A673 (cell line): ENCODE data around the gene PLXDC2. TPM values are rescaled to one million over a fixed set of nuclear protein-coding genes. Genes with fewer than 3 reads are reported as not detected.
A peak's percentile ranks its signal among the peaks of the same experiment; 100 is the strongest.

Experiments
- BruUV-seq: library from RNA; stranded (reverse); fragments of 400-500 nt; replicated peaks from 2 replicates; lab custom pipeline; 2021; lab: Mats Ljungman, UMichigan
- CTCF ChIA-PET: fragments of 300-600 bp; sonication (Branson Sonifier 250); formaldehyde crosslinking; loops from one replicate; lab custom pipeline; 2022; ENCODE audit warnings: antibody characterized with exemption; lab: Charles Lee
- POLR2A ChIA-PET: fragments of 300-600 bp; sonication (Branson Sonifier 250); formaldehyde crosslinking; loops from one replicate; lab custom pipeline; 2022; ENCODE audit warnings: antibody characterized with exemption; ENCODE audit not compliant: low non-redundant PET; lab: Charles Lee
- DNase-seq: peaks from one replicate; pipeline ENCODE4 v3.0.0-alpha.2; 2015; ENCODE audit warnings: low spot score
- H3K27ac ChIP-seq: fragments of 200-600 bp; sonication (generic); 2 replicates; pipeline ENCODE4 v1.5.1; 2016; ENCODE audit warnings: mixed run types, low read depth, mild to moderate bottlenecking, mixed read lengths, antibody characterized with exemption, low read length; ENCODE audit not compliant: poor library complexity, severe bottlenecking
- H3K27me3 ChIP-seq: fragments of 200-600 bp; sonication (generic); replicated peaks from 2 replicates; pipeline ENCODE4 v1.6.1; 2017; ENCODE audit warnings: mixed run types, low read depth, mild to moderate bottlenecking, mixed read lengths, antibody characterized with exemption, low read length; ENCODE audit not compliant: insufficient read depth, poor library complexity
- H3K36me3 ChIP-seq: fragments of 200-600 bp; sonication (generic); 2 replicates; pipeline ENCODE4 v1.6.1; 2016; ENCODE audit warnings: mixed run types, mild to moderate bottlenecking, mixed read lengths, antibody characterized with exemption, low read length; ENCODE audit not compliant: insufficient read depth, poor library complexity, severe bottlenecking
- H3K4me1 ChIP-seq: fragments of 200-600 bp; sonication (generic); 2 replicates; pipeline ENCODE4 v1.6.1; 2017; ENCODE audit warnings: mixed run types, mild to moderate bottlenecking, mixed read lengths, antibody characterized with exemption, low read length; ENCODE audit not compliant: insufficient read depth, poor library complexity, severe bottlenecking
- H3K4me3 ChIP-seq: fragments of 200-600 bp; sonication (generic); 2 replicates; pipeline ENCODE4 v1.5.1; 2016; ENCODE audit warnings: low read depth, mixed run types, mild to moderate bottlenecking, mixed read lengths, low read length; ENCODE audit not compliant: poor library complexity, severe bottlenecking
- H3K9me3 ChIP-seq: fragments of 200-600 bp; sonication (generic); 2 replicates; pipeline ENCODE4 v1.6.1; 2016; ENCODE audit warnings: mixed run types, low read depth, mild to moderate bottlenecking, mixed read lengths, antibody characterized with exemption, low read length; ENCODE audit not compliant: poor library complexity, severe bottlenecking
- EZH2 ChIP-seq: fragments of 200-600 bp; sonication (generic); IDR thresholded peaks from 2 replicates; pipeline ENCODE4 v1.6.1; 2017; ENCODE audit warnings: borderline replicate concordance, low read depth, mild to moderate bottlenecking, mixed read lengths, antibody characterized with exemption, low read length; ENCODE audit not compliant: poor library complexity, severe bottlenecking
- intact Hi-C: fragments of 100-400 bp; cut with micrococcal nuclease; formaldehyde crosslinking; loops from one replicate; pipeline ENCODE4 v1.10.0; 2022; ENCODE audit not compliant: unreplicated experiment
- total RNA-seq: library from RNA; stranded (reverse); gene quantifications from 2 replicates; pipeline ENCODE4 v1.2.3, GENCODE V29; 2021
- TF ChIP-seq, protein P1 (sequence below): fragments of 300-800, 200-600 bp; sonication (generic); conservative IDR thresholded peaks from 2 replicates; pipeline ENCODE4 v1.5.1; 2017; ENCODE audit warnings: low read depth, mild to moderate bottlenecking, antibody characterized with exemption, low read length, moderate library complexity, mixed read lengths

PLXDC2 gene
- total RNA-seq, 1 experiment from 2014 or later, result 74.8 TPM

DNA sequence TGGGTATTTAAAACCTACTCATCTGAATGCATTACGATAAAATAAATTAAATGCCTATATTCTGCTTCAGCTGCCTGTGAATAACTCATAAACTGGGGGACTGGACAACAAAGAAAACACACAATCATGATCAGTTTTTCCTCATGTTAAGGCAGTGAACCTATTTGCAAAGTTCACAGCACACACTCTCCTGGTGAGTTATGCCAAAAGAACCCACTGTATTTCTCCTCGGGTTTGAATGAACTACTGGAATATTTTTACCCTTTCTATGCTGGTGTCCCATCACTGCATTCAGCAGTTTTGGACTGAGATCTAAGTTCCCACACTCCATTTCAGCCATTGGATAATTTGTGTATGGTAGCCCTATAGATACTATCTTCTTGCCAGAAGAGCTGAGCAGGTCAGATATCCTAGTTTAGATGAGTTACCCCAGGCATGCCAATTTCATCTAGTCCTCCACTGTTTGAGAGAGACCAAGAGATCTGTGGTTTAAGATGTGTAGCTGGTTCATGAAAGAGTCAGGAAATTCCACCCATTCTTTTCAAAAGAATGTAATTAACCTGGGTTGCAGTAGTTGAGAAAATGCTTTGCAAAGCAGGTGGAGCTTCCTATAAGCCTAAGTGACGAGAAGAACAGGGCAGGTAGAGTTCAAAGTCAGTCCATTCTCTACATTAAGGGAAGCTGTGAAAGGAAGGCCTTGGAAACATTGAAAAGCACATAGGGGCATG lies 101.7 kb downstream of the PLXDC2 start:
- BruUV-seq, result no TSS peak
- ChIA-PET POLR2A (interaction anchor here (0.5 to 0.6 kb wide), 2 partner anchors 19 to 595 kb away, joined by 3 read pairs; no protein-coding TSS in a partner anchor), CTCF (interaction anchor here (0.5 kb wide), 1 partner anchor 102 kb away, joined by 3 read pairs; no protein-coding TSS in a partner anchor)
- Histone ChIP-seq H3K4me1 (peaks cover 48% of the 10 kb centered on the region), H3K27ac (peak overlapping the region; percentile 35), H3K36me3 (no peaks in the 10 kb centered on the region), H3K9me3 (peaks cover 6% of the 10 kb centered on the region), H3K27me3 (no peaks in the 10 kb centered on the region), H3K4me3 (no peak overlapping the region)
- TF ChIP-seq EZH2, result no peak
- TF ChIP-seq, protein P1, sequence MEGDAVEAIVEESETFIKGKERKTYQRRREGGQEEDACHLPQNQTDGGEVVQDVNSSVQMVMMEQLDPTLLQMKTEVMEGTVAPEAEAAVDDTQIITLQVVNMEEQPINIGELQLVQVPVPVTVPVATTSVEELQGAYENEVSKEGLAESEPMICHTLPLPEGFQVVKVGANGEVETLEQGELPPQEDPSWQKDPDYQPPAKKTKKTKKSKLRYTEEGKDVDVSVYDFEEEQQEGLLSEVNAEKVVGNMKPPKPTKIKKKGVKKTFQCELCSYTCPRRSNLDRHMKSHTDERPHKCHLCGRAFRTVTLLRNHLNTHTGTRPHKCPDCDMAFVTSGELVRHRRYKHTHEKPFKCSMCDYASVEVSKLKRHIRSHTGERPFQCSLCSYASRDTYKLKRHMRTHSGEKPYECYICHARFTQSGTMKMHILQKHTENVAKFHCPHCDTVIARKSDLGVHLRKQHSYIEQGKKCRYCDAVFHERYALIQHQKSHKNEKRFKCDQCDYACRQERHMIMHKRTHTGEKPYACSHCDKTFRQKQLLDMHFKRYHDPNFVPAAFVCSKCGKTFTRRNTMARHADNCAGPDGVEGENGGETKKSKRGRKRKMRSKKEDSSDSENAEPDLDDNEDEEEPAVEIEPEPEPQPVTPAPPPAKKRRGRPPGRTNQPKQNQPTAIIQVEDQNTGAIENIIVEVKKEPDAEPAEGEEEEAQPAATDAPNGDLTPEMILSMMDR, result no peak
- intact Hi-C loops, result no loop called here
- DNase-seq, result no peak

DNA sequence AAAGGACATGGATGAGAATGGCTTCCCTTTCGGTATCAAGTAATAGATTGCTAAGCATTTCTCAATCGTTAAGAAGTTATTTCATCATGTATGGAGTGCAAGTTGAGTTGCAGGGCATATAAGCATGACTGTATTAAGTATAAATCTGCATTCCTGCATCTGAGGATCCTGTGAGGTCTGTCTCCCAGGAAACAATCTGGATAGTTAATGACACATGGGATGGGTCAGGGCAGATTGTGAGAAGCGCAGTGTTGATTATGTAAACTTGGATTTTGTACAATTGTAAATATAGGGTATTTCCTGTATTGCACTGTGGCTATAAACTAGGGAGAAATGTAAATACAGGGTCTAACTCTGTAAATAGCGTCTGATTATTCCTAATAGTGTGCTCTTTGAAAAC lies 102.6 kb downstream of the PLXDC2 start:
- peak; percentile 46 for DNase-seq
- peaks cover 57% of the 10 kb centered on the region for H3K4me1 ChIP-seq
- BruUV-seq, result no TSS peak
- peak overlapping the region; percentile 35 for H3K27ac ChIP-seq
- no peak overlapping the region for H3K4me3 ChIP-seq
- H3K27me3 ChIP-seq, result no peaks in the 10 kb centered on the region
- no peaks in the 10 kb centered on the region for H3K36me3 ChIP-seq
- CTCF ChIA-PET, result no interaction called here
- intact Hi-C loops, result no loop called here
- POLR2A ChIA-PET, result no interaction called here
- no peak for TF ChIP-seq EZH2
- TF ChIP-seq, protein P1, result no peak
- H3K9me3 ChIP-seq, result peaks cover 6% of the 10 kb centered on the region

DNA sequence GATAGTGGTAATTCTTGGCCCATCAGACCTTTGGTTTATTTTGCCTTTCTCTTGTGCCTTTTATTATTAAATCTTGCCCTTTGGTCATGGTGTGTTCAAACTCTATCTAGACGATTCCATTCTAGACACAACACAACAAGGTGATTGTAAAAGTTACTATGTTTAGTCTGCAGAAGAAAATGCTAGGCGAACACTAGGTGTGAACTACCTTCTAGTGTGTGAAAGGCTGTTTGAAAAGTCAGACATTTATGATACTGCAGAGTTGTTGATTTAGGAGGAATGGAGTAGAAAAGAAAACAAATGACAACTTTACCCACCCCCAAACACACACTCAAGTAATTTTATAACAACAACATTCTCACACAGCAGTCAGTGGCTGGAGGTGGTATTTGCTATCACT lies 103.4 kb downstream of the PLXDC2 start:
- no TSS peak for BruUV-seq
- ChIA-PET CTCF (no interaction called here), POLR2A (no interaction called here)
- H3K27me3 ChIP-seq, result no peaks in the 10 kb centered on the region
- intact Hi-C loops, result no loop called here
- no peaks in the 10 kb centered on the region for H3K36me3 ChIP-seq
- no peak overlapping the region for H3K4me3 ChIP-seq
- peaks cover 6% of the 10 kb centered on the region for H3K9me3 ChIP-seq
- no peak overlapping the region for H3K27ac ChIP-seq
- no peak for TF ChIP-seq EZH2
- TF ChIP-seq, protein P1, result no peak
- H3K4me1 ChIP-seq, result peaks cover 59% of the 10 kb centered on the region
- DNase-seq, result no peak
